Myocyte (in vitro differentiated cells): ENCODE measurements around the gene RGSL1. TPM values are rescaled to one million over a fixed set of nuclear protein-coding genes. Genes with fewer than 3 reads are reported as not detected.

Source experiments
- DNase-seq: peaks from one replicate; pipeline ENCODE4 v3.0.0-alpha.2; 2012; ENCODE audit warnings: low read depth
- total RNA-seq: library from RNA; depleted of rRNA; stranded (reverse); fragments of >200 nt; gene quantifications from 2 replicates; pipeline ENCODE4 v1.2.3, GENCODE V29; 2014

The RGSL1 gene
- total RNA-seq, 1 donor from 2014 or later = not detected

DNA sequence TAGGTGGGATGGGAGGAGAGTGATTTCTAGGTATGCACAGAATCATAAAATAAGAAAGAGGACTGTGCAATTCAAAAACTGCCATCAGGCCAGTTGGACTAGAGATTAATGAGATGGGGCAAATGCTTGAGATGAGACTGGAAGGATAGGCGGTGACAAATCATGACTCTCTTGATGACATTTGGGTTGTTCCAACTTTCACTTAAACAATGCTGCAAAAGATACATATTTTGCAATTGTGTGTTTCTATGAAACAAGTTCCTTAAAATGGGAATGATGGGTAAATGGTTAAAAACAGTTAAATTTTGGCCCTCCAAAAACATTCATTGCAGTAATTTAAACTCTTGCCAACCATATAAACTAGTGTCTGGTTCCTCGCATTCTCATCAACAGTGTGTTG, 84.0 kb downstream of the RGSL1 start:
- DNase-seq = no peak

DNA sequence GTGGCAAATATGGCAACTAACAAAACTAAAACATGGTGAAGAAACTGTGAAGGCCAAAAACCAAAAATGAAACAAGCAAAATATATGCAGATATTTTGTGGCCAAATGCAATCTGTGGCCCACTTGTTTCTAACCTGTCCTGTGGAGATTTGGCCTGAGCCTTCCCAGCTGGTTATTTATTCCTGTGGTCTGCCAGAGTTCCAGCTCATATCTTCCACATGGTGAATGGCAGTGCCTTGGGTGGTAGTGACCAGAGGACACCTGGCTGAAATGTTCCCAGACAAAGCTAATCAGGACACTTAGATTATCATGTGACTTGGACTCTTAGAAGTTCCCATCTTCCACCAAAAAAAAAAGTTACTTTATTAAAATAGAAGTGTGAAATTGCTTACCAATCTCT, 99.4 kb downstream of the RGSL1 start:
- peak; percentile 70 for DNase-seq

DNA sequence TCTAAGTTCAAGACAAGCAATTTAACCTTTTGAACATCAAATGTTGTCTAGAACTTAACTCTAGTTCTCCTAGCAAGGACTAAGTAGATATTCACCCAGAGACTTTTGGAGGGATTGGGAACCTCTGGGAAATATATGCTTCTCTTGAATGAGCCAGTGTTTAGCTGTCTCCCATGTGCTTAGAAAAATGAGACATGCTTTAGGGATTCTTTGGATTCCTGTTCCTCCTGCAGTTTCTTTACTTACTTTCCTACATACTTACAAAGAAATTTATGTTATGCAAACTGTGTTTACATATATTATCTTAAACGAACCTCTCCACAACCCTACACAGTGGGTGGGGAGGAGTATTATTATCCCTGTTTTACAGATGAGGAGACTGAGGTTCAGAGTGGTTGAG, 99.9 kb downstream of the RGSL1 start:
- no peak for DNase-seq

DNA sequence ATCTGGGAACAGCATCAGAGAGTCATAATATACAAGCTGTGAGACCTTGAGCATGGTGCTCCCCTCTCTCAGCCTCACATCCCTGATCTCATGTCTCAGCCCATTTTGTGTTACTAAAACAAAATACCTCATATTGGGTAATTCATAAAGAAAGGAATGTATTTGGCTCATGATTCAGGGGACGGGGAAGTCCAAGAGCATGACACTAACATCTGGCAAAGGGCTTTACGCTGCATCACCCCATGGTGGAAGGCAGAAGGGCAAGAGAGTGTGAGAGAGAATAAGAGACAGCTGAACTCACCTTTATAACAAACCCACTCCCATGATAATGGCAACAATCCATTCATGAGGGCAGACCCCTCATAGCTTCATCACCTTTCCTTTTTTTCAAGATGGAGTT, 102.6 kb downstream of the RGSL1 start:
- no peak for DNase-seq

DNA sequence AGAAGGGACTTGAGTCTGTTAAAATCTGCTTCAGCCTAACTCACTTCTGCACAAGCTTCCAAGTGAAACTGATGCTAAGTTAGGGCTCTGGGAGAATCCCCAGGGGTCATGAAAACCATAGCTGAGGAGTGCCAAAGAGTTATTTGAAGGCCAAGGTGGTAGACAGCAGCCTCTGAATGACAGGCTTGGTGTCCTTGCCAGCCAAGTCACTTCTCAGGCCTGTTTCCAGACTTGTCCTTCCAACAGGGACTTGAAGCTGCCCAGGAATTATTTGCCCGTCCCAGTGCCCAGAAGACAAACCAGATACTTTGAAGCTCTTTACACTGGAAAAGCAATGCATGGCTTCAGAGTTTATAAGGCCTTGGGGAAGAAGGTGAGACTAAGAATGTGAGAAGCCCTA, 105.5 kb downstream of the RGSL1 start:
- peak; percentile 54 for DNase-seq

DNA sequence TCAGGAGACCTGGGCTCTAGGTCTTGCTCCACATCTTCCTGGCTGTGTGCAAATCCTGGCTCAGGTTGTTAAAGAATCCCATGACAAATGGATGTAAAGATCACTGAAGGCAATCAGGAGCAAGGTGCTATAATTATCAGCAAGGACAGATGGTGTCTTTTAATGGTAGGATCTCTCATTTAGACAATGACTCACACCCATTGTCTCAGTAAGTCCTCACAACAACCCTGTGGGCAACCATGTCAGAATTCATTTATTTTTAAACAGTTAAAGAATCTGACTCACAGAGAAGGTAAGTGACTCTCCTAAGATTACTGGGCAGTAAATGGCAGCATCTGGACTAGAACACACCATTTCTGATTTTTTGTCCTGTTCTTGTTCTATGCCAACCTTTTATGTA, 106.3 kb downstream of the RGSL1 start:
- DNase-seq = peak; percentile 88

DNA sequence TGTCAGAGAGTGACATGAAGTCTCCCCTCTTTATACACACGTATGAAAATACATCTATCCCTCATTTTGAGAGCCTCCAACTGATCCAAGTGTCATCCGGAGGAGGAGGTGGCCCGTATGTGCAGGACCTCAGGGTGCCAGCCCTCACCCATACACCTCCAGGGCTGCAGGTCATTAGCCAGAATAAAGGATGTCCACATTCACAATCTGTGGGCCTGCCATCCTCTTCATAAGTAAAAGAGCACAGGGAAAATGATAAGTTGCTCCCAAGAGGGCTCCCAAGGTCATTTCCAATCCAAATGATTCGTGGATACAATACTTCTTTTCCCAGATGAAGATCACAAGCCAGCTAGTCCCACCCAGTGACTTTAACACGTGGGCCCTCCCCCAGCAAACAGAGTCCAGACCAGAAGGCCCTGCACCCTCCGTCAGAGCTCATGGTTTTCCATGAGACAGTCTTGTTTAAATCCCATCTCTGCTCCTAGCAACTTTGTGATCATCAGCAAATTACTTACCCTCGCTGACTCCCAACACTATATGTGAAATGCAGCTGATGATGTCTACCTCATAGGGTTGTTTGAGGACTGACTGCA, 110.5 kb downstream of the RGSL1 start:
- no peak for DNase-seq

DNA sequence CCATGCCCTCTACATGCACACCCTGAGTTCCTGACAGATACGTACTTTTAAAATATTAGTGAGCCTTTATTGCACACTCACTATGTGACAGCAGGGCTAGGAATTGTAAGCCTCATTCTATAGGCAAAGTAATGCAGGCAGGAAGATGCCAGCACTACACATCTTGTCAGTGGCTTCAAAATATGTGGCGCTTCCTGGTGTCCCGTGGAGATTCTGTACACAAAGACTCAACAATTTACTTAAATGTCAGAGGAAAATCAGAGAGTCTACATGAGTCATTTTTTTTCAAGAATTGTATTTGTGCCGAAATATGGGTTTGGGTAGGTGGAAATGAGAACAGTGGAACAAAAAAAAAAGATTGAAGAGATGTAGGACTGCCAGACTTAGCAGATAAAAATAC, 111.5 kb downstream of the RGSL1 start:
- DNase-seq = no peak

DNA sequence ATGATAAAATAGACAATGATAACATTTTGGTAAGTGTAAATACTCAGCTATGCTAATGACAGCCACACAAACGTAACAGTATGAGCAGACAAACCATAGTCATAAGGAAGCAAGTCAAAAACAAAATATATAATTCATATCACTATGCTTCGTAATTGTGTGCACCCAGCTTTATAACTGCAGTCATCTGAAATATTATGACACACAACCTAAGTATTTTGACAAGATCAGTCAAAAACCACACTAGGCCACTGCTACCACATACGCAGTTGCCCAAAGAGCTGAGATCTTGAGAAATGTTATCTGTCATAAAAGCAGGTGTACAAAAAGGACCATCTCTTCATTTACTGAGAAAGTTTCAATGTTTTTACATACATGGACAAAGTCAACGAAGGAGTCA, 113.1 kb downstream of the RGSL1 start:
- DNase-seq = peak; percentile 43

DNA sequence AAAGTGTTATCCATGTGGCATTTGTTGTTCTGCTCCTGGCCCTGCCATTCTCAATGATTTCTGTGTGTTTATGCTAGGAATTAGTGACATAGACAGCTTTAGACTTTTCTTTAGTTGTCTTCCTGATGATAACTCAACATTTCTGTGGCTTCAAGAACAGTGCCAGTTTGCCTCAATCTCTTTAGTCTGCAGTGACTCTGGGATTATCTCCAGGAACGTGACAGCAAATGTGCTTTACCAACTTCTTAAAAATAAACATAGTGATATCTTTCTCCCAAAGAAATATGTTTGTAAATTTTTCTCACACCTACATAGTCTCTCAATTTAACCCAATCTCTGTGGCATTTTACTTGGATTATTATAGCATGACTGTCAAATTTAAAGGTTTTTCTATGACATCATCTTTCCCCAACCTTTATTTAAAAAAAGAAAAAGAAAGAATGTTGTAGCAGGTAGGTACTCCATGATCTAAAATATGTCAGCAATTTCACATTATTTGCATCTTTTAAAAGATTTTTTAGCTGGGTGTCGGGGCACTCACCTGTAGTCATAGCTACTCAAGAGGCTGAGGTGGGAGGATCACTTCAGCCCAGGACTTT, 114.6 kb downstream of the RGSL1 start:
- peak; percentile 16 for DNase-seq

DNA sequence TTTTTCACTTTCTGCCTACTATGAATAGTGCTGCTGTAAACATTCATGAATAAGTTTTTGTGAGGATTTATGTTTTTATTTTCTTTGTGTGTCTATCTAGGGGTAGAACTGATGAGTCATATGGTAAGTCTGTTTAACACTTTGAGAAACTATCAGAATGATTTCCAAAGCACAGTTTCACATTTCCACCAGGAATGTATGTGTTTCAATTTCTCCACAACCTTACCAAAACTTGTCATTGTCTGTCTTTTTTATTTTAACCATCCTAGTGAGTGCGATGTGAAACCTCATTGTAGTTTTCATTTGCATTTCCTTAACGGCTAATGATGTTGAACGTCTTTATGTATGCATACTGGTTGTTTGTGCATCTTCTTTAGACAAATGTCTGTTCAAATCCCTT, 115.6 kb downstream of the RGSL1 start:
- no peak for DNase-seq

DNA sequence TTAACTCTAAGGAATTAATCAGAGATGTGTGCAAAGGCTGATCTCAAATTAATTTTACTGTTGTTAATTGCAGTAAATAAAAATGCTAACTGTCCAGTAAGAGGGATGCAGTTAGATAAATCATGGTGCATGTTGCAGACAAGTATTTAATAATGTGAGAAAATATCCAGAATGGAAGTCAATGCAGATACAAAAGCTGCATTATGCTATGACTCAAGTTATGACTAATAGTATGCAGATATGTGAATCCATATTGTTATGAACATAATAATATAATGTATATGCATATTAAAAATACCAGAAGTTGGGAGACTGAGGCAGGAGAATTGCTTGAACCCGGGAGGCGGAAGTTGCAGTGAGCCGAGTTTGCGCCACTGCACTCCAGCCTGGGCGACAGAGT, 117.7 kb downstream of the RGSL1 start:
- no peak for DNase-seq

DNA sequence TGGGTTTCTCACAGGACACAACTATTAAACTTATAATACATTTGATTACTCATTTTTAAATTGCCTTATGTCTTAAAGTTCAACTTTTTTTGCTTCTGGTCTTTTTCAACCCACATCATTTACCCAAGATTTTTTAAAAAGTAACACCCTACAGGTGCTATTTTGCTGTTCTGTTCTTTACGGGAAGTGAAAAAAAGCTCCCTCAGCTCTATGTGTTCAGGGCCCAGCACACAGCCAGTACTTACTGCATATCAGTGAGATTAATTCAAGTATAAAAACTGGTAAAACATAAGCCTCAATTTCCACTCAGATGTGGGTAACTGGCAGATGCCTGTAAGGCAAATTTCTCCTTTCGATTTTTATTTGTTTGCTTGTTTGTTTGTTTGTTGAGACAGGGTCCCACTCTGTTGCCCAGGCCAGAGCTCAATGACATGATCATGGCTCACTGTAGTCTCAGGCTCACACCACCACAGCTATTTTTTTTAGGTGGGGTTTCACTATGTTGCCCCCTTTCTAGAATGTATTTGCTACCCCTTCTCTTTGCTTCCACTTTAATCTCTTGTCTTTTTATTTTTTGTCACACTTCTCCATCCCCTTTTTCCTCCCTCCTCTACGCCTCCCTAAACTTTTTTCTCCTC, 118.8 kb downstream of the RGSL1 start:
- no peak for DNase-seq

DNA sequence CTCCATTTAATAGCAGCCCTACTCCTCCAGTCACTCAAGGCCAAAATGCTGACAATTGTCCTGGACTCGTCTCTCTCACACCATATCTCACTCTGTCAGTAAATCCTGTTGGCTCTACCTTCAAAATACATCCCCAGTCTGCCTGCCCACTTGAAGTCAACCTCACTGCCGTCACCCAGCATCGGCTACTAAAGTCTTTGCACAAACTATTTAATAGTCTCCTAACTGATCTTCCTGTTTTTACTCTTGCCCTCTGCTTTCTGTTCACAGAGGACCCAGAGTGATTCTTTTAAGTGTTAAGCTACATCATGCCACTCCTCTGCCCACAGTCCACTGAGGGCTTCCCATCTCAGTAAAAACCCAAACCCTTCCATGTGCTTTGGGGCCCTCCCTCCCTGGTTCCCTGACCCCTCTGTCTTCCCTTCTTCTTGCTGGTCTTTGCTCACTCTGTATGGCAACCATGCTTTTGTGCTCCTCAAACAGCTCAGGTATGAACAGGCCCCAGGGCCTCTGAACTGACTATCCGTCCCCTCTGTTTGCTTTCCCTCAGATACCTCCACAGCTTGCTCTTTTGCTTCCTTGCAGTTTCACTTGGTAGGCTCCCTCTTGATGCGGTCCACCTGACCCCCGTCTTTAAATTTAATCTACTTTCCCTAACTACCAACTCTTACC, 120.1 kb downstream of the RGSL1 start:
- no peak for DNase-seq

DNA sequence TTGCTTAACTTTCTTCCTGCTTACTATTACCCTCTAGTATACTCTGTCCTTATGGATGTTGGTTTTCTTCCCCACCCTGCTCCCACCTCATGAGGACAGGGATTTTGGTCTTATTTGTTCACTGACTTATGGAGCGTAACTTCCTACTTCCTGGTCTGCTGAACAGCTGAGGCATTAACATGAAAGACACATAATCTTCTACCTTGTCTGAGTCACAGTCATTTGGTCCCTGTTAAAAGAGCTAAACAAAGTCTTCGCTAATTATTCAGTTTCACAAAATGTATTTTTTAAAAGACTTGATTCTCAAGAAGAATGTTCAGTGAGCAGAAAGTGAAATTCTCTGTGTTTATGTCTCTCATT, 120.6 kb downstream of the RGSL1 start:
- DNase-seq = no peak

DNA sequence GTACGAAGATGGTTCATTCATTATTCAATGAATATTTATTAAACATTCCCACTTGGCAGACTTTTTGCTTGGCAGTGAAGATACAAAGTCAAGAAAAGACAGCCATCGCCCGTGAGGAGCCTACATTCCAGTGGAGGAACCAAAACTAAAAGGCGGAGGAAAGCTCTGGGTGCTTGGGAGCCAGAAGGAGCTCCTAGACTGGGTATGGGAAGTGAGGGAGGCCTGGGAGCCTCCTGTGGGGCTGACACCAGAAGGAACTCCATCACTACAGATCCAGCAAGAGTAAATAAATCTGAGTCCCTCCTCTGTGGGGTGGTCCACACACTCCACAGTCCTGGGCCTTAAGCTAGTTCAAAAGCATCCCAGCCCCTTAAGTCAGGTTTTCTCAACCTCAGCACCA, 124.2 kb downstream of the RGSL1 start:
- DNase-seq = no peak

DNA sequence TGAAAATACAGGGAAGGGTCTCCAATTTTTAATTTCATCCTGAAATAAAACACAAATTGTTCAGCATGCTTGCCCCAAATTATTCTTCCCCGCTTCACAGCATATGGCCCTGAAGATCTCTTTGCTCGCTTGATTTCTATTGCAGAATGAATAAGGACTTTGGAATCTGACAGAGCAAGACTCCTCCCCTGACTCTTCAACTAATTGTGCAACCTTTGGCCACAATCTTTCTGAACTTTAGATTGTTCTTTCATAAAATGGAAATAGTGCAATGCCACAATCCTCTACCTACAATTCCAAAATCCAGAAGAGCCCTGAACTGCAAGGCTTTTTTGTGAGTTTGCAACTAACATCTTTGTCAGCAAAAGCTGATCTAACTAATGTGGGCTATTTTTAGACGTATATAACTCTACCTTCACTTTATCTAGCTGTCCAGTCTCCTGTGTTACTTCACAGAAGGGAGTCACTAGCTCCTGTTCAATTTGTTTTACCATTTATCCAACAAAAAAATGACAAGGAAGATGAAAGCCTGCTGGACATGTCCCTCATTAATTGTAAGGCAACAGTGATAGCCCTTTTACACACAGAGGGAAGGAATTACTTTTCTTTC, 125.7 kb downstream of the RGSL1 start:
- peak; percentile 45 for DNase-seq

DNA sequence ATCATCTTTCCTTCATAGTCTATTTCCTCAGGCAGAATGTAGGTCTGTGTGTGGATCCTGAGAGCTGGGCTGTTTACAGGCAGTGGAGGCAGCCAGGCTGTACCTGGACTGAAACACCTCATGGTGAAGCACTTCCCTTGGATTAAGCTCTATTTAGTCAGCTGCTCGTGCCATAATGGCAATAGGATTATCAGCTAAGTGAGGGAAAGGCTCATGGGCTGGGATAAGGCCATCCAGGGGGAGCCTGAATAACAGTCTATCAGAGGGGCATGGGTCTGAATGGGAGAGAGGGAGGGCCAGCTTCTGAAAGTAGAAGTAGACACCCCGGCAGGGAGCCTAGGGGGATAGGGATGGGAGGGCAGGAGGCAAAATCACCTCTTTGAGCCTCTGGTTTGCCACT, 130.8 kb downstream of the RGSL1 start:
- DNase-seq = no peak

DNA sequence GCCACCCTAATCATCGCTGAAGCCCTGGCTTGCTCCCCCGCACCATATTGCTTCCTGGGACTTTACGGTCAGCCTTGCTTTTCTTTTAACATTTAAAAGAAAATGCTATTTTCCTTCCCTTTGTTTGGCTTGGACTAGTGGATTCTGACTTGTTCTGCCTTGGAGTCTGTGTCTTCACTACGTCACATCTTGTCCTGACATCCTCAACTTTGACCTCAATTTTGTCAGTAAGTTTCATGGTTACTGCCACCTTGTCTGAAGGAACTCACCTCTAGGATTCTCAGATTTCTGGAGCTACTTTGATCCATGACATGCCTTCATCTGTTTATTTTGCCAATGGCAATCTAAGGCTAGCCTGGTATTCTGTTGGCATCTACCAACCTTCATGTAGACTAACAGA, 134.8 kb downstream of the RGSL1 start:
- no peak for DNase-seq

DNA sequence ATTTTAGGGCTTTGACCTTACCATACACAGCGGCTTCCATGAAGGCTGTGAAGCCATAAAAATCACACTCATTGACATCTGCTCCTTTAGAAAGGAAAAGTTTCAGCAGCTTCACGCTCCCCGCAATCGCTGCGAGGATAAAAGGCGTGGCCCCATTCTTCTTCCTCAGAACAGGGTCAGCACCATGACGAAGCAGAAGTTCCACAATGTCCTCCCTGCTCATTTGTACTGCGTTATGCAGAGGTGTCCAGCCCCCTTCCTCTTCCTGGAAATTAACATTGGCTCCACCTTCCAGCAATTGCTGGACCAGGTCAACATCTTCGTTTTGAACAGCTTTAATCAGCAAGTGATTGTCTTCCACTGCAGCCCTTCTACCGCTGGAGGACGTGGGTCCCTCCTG, 136.4 kb downstream of the RGSL1 start:
- DNase-seq = no peak

DNA sequence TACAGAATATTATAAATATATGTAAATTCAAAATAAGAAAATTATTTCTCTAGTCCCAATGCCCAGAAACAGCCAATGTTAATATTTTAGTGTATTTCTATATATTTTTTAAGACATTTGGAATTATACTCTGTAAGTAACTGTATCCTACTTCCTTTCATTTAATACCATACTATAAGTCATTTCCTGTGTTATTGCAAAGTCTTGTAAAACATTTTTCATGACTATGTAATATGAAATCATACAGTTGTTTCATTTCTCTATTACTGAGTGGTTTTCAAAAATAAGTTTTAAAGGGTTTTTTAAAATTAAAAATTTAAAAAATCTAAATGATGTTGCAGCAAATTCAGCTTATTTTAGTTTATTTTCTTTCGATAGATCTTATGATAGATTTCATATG, 137.1 kb downstream of the RGSL1 start:
- no peak for DNase-seq
